GM18519 (cell line): Measurements from ENCODE around the gene CYLD.
A peak's percentile ranks its signal among the peaks of the same experiment; 100 is the strongest.

Experiments
- ATAC-seq: cut with Tn5 transposase; IDR thresholded peaks from one replicate; pipeline ENCODE4 v1.9.1; 2021; ENCODE audit warnings: mild to moderate bottlenecking, moderate library complexity; ENCODE audit not compliant: unreplicated experiment, low FRiP score

The CYLD gene

GRCh38 chr16:50741781-50742575 lies at the start of gene CYLD:
CYLD (plus strand) TSS chr16:50742086; CDS start chr16:50749699, 7,613 bp downstream.
- ATAC-seq, result peak; percentile 87

GRCh38 chr16:50692644-50692998 lies 49.3 kb upstream of the CYLD start:
- ATAC-seq, result no peak

- ATAC-seq, result no peak
These were observed 48.7 kb upstream of the CYLD start, which contains the start of gene NOD2 for GRCh38 chr16:50692999-50693781. NOD2 (plus strand) TSS chr16:50693606; CDS start chr16:50699496, 5,890 bp downstream.

GRCh38 chr16:50694206-50694605 lies 47.7 kb upstream of the CYLD start:
- ATAC-seq, result no peak

GRCh38 chr16:50695017-50696000 lies 46.6 kb upstream of the CYLD start:
- no peak for ATAC-seq

GRCh38 chr16:50696126-50696525 lies 45.8 kb upstream of the CYLD start:
- ATAC-seq, result no peak

GRCh38 chr16:50696575-50697420 lies 45.1 kb upstream of the CYLD start:
- ATAC-seq, result no peak

GRCh38 chr16:50697421-50697715 lies 44.5 kb upstream of the CYLD start:
- ATAC-seq, result no peak

GRCh38 chr16:50697881-50698767 lies 43.8 kb upstream of the CYLD start:
- peak; percentile 31 for ATAC-seq

- ATAC-seq, result no peak
These were observed 42.3 kb upstream of the CYLD start for GRCh38 chr16:50699326-50700159.

GRCh38 chr16:50702725-50703124 lies 39.2 kb upstream of the CYLD start:
- ATAC-seq, result no peak

GRCh38 chr16:50704245-50704644 lies 37.6 kb upstream of the CYLD start:
- ATAC-seq, result no peak

- ATAC-seq, result no peak
These were observed 36.3 kb upstream of the CYLD start for GRCh38 chr16:50705436-50706110.

GRCh38 chr16:50706250-50706649 lies 35.6 kb upstream of the CYLD start:
- ATAC-seq, result no peak

- ATAC-seq, result no peak
These were observed 33.4 kb upstream of the CYLD start for GRCh38 chr16:50708373-50709060.

GRCh38 chr16:50709061-50709684 lies 32.7 kb upstream of the CYLD start:
- no peak for ATAC-seq
